MM.1S (cell line): ENCODE results near the gene RGS4.

Source experiments
- DNase-seq: peaks from one replicate; pipeline ENCODE4 v3.0.0-alpha.2; 2015
- H2AFZ ChIP-seq: fragments of 300-600 bp; sonication (generic); 2 replicates; pipeline ENCODE4 v1.6.0; 2016; ENCODE audit warnings: antibody characterized with exemption, low read length
- H3F3A ChIP-seq: fragments of 300-600 bp; sonication (generic); 2 replicates; pipeline ENCODE4 v1.6.1; 2016; ENCODE audit warnings: mild to moderate bottlenecking, antibody characterized with exemption, low read length, moderate library complexity, mixed read lengths; ENCODE audit not compliant: insufficient read depth
- H3K27ac ChIP-seq: fragments of 300-600 bp; sonication (generic); 2 replicates; pipeline ENCODE4 v1.5.1; 2016; ENCODE audit warnings: mild to moderate bottlenecking, low read length
- H3K27me3 ChIP-seq: fragments of 300-600 bp; sonication (generic); replicated peaks from 2 replicates; pipeline ENCODE4 v1.6.0; 2016; ENCODE audit warnings: low read length; ENCODE audit not compliant: insufficient read depth
- H3K36me3 ChIP-seq: fragments of 300-600 bp; sonication (generic); replicated peaks from 2 replicates; pipeline ENCODE4 v1.6.1; 2016; ENCODE audit warnings: mild to moderate bottlenecking, low read length, mixed read lengths; ENCODE audit not compliant: insufficient read depth
- H3K4me1 ChIP-seq: fragments of 300-600 bp; sonication (generic); 2 replicates; pipeline ENCODE4 v1.6.1; 2016; ENCODE audit warnings: low read length, mixed read lengths
- H3K4me2 ChIP-seq: fragments of 300-600 bp; sonication (generic); 2 replicates; pipeline ENCODE4 v1.6.0; 2016; ENCODE audit warnings: low read depth, low read length
- H3K4me3 ChIP-seq: fragments of 300-600 bp; sonication (generic); 2 replicates; pipeline ENCODE4 v1.5.1; 2016; ENCODE audit warnings: low read length, mixed read lengths
- H3K79me2 ChIP-seq: fragments of 300-600 bp; sonication (generic); 2 replicates; pipeline ENCODE4 v1.6.1; 2016; ENCODE audit warnings: mixed run types, low read length, mixed read lengths
- H3K9ac ChIP-seq: fragments of 300-600 bp; sonication (generic); 2 replicates; pipeline ENCODE4 v1.6.1; 2016; ENCODE audit warnings: low read length, mixed read lengths
- H3K9me2 ChIP-seq: fragments of 300-600 bp; sonication (generic); replicated peaks from 2 replicates; pipeline ENCODE4 v1.6.1; 2016; ENCODE audit warnings: mild to moderate bottlenecking, low read length, mixed read lengths; ENCODE audit not compliant: insufficient read depth
- H3K9me3 ChIP-seq: fragments of 300-600 bp; sonication (generic); replicated peaks from 2 replicates; pipeline ENCODE4 v1.6.1; 2016; ENCODE audit warnings: mild to moderate bottlenecking, low read length, mixed read lengths; ENCODE audit not compliant: insufficient read depth
- H4K20me1 ChIP-seq: fragments of 300-600 bp; sonication (generic); 2 replicates; pipeline ENCODE4 v1.6.1; 2016; ENCODE audit warnings: mild to moderate bottlenecking, low read length, moderate library complexity, mixed read lengths; ENCODE audit not compliant: insufficient read depth
- EZH2 ChIP-seq: fragments of 300-600 bp; sonication (generic); optimal IDR thresholded peaks from 2 replicates; pipeline ENCODE3; 2017; ENCODE audit warnings: low read depth, mild to moderate bottlenecking, antibody characterized with exemption, low read length, mixed read lengths
- EZH2phosphoT487 ChIP-seq: fragments of 300-600 bp; sonication (generic); IDR thresholded peaks from 2 replicates; pipeline ENCODE4 v1.6.1; 2018; ENCODE audit warnings: antibody characterized with exemption, low read length
- TF ChIP-seq, protein P1 (sequence below): fragments of 300-600 bp; sonication (generic); IDR thresholded peaks from 2 replicates; pipeline ENCODE4 v1.5.1; 2016; ENCODE audit warnings: antibody characterized with exemption, low read length, mixed read lengths

The RGS4 gene

GRCh38 chr1:163050496-163050895, 18.7 kb upstream of the RGS4 start:
- no peaks in the 10 kb centered on the region for H3K36me3 ChIP-seq
- H3K9ac ChIP-seq = no peak overlapping the region
- no peaks in the 10 kb centered on the region for H3K27me3 ChIP-seq
- no peak overlapping the region for H2AFZ ChIP-seq
- TF ChIP-seq, protein P1, sequence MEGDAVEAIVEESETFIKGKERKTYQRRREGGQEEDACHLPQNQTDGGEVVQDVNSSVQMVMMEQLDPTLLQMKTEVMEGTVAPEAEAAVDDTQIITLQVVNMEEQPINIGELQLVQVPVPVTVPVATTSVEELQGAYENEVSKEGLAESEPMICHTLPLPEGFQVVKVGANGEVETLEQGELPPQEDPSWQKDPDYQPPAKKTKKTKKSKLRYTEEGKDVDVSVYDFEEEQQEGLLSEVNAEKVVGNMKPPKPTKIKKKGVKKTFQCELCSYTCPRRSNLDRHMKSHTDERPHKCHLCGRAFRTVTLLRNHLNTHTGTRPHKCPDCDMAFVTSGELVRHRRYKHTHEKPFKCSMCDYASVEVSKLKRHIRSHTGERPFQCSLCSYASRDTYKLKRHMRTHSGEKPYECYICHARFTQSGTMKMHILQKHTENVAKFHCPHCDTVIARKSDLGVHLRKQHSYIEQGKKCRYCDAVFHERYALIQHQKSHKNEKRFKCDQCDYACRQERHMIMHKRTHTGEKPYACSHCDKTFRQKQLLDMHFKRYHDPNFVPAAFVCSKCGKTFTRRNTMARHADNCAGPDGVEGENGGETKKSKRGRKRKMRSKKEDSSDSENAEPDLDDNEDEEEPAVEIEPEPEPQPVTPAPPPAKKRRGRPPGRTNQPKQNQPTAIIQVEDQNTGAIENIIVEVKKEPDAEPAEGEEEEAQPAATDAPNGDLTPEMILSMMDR = no peak
- no peak for TF ChIP-seq EZH2phosphoT487
- TF ChIP-seq EZH2 = no peak
- no peaks in the 10 kb centered on the region for H3K9me3 ChIP-seq
- no peak overlapping the region for H3K27ac ChIP-seq
- no peak for DNase-seq
- no peaks in the 10 kb centered on the region for H3K9me2 ChIP-seq
- no peaks in the 10 kb centered on the region for H3K79me2 ChIP-seq
- no peaks in the 10 kb centered on the region for H4K20me1 ChIP-seq
- H3K4me3 ChIP-seq = no peak overlapping the region
- H3K4me2 ChIP-seq = no peak overlapping the region
- no peaks in the 10 kb centered on the region for H3F3A ChIP-seq
- H3K4me1 ChIP-seq = no peaks in the 10 kb centered on the region

- H3K4me1 ChIP-seq = no peaks in the 10 kb centered on the region
- H3K9ac ChIP-seq = no peak overlapping the region
- no peaks in the 10 kb centered on the region for H3K79me2 ChIP-seq
- H3K27me3 ChIP-seq = no peaks in the 10 kb centered on the region
- no peak overlapping the region for H3K27ac ChIP-seq
- H3K4me2 ChIP-seq = no peak overlapping the region
- H3K4me3 ChIP-seq = no peak overlapping the region
- TF ChIP-seq, protein P1 = no peak
- TF ChIP-seq EZH2phosphoT487 = no peak
- TF ChIP-seq EZH2 = no peak
- H3K9me2 ChIP-seq = no peaks in the 10 kb centered on the region
- H3F3A ChIP-seq = no peaks in the 10 kb centered on the region
- H2AFZ ChIP-seq = no peak overlapping the region
- no peak for DNase-seq
- no peaks in the 10 kb centered on the region for H3K9me3 ChIP-seq
- no peaks in the 10 kb centered on the region for H4K20me1 ChIP-seq
- H3K36me3 ChIP-seq = no peaks in the 10 kb centered on the region
Observed at GRCh38 chr1:163054181-163054591, 15.0 kb upstream of the RGS4 start.

- Histone ChIP-seq H3K9me3 (no peaks in the 10 kb centered on the region), H3K9ac (no peak overlapping the region), H3K4me3 (no peak overlapping the region), H4K20me1 (no peaks in the 10 kb centered on the region), H3K27ac (no peak overlapping the region), H3K27me3 (no peaks in the 10 kb centered on the region), H3K9me2 (no peaks in the 10 kb centered on the region), H3K4me1 (no peaks in the 10 kb centered on the region), H3F3A (no peaks in the 10 kb centered on the region), H2AFZ (no peak overlapping the region), H3K36me3 (no peaks in the 10 kb centered on the region), H3K4me2 (no peak overlapping the region), H3K79me2 (no peaks in the 10 kb centered on the region)
- TF ChIP-seq, protein P1 = no peak
- TF ChIP-seq EZH2phosphoT487 (no peak), EZH2 (no peak)
- DNase-seq = no peak
Observed at GRCh38 chr1:163055005-163055404, 14.2 kb upstream of the RGS4 start.
